Left colon (tissue), 2 donors: ENCODE data around the gene MRPL41. TPM values are rescaled to one million over a fixed set of nuclear protein-coding genes. Genes with fewer than 3 reads are reported as not detected.
"Not testable (repeated sequence)": the region's sequence is repeated elsewhere in the genome, so short reads cannot be mapped to it uniquely, and the experiment has no call there.

Experiments
- ATAC-seq: fragments of 200-7000 bp; cut with Tn5 transposase; one replicate; pipeline ENCODE4 v1.9.1; 2020; ENCODE audit warnings: mild to moderate bottlenecking, moderate library complexity
- DNase-seq, 2 donors: peaks; one replicate each; pipeline ENCODE4 v3.0.0-alpha.2; 2020
- intact Hi-C, 2 donors: fragments of 100-400 bp; cut with DNase I in 1 of 2; cut with micrococcal nuclease in 1 of 2; formaldehyde crosslinking; loops; one replicate each; pipeline versions ENCODE4 v1.11.2 to v1.14.0; 2022; cut with DNase I, micrococcal nuclease
- total RNA-seq, 2 donors: library from RNA; stranded (reverse); fragmentation: NEBNext Ultra II Directional; extraction: Animal tissue kit (Norgen Biotek cat#: 25700); gene quantifications; one replicate each; pipeline ENCODE4 v1.2.1, GENCODE V29; 2021
- donor health status: DM: no; HTN: no; CAD: no.
- donor health status: DM: yes; HTN: yes; CAD: no.

MRPL41 gene
- total RNA-seq, 2 donors from 2014 or later, result 109 to 136 TPM

GRCh38 chr9:137520614-137521404, 30.9 kb upstream of the MRPL41 start:
- DNase-seq, result no peak
- ATAC-seq, result no peak
- intact Hi-C loops, result no loop called here

GRCh38 chr9:137521405-137521985, 30.2 kb upstream of the MRPL41 start:
- ATAC-seq (no peak), DNase-seq (no peak)
- intact Hi-C loops, result no loop called here

GRCh38 chr9:137522746-137523455, 28.8 kb upstream of the MRPL41 start:
- intact Hi-C loops, result no loop called here
- DNase-seq (no peak), ATAC-seq (no peak)

GRCh38 chr9:137524161-137524980, 27.3 kb upstream of the MRPL41 start:
- intact Hi-C loops, result no loop called here
- no peak for DNase-seq
- no peak for ATAC-seq

GRCh38 chr9:137524981-137525317, 26.7 kb upstream of the MRPL41 start:
- DNase-seq (no peak), ATAC-seq (peak; percentile 32)
- intact Hi-C loops, result no loop called here

- intact Hi-C loops, result no loop called here
- DNase-seq, result no peak
These were observed 21.3 kb upstream of the MRPL41 start for GRCh38 chr9:137530331-137530730.

GRCh38 chr9:137531099-137531765, 20.4 kb upstream of the MRPL41 start:
- intact Hi-C loops, result no loop called here
- ATAC-seq (no peak), DNase-seq (no peak)

More at GRCh38 chr9:137530331-137530730, 21.3 kb upstream of the MRPL41 start:
- ATAC-seq, result no peak

GRCh38 chr9:137532891-137533468, 18.7 kb upstream of the MRPL41 start:
- ATAC-seq, intact Hi-C loops, DNase-seq: not testable (repeated sequence)

GRCh38 chr9:137534256-137535119, 17.2 kb upstream of the MRPL41 start:
- ATAC-seq, result peak; percentile 97
- peak in 1 of 2 donors; percentile 52 for DNase-seq
- intact Hi-C loops, result no loop called here

GRCh38 chr9:137535120-137535428, 16.6 kb upstream of the MRPL41 start:
- intact Hi-C loops, result no loop called here
- ATAC-seq (no peak), DNase-seq (no peak)

- ATAC-seq, intact Hi-C loops, DNase-seq: not testable (repeated sequence)
These were observed 15.0 kb upstream of the MRPL41 start for GRCh38 chr9:137536594-137537131.

- intact Hi-C loops, result no loop called here
- no peak for DNase-seq
- ATAC-seq, result no peak
These were observed 13.6 kb upstream of the MRPL41 start for GRCh38 chr9:137538058-137538457.

GRCh38 chr9:137540536-137540935, 11.1 kb upstream of the MRPL41 start:
- no peak for DNase-seq
- ATAC-seq, result no peak
- intact Hi-C loops, result no loop called here

GRCh38 chr9:137542486-137542885, 9.2 kb upstream of the MRPL41 start:
- no peak for DNase-seq
- intact Hi-C loops, result no loop called here
- ATAC-seq, result no peak

- no peak for ATAC-seq
- no peak for DNase-seq
These were observed 8.3 kb upstream of the MRPL41 start for GRCh38 chr9:137543237-137543963.

GRCh38 chr9:137544176-137544760, 7.4 kb upstream of the MRPL41 start:
- DNase-seq (no peak), ATAC-seq (no peak)
- intact Hi-C loops, result no loop called here

More at GRCh38 chr9:137543237-137543963, 8.3 kb upstream of the MRPL41 start:
- intact Hi-C loops, result no loop called here
